KOPT-K1 (cell line): Measurements from ENCODE around the gene WNT6.
"Not testable (repeated sequence)": the region's sequence is repeated elsewhere in the genome, so short reads cannot be mapped to it uniquely, and the experiment has no call there.

Experiments used
- H3K27ac ChIP-seq: fragments of 200-600 bp; sonication (generic); 2 replicates; pipeline ENCODE4 v1.5.1; 2016; ENCODE audit warnings: antibody characterized with exemption, mild to moderate bottlenecking, low read depth, low read length; ENCODE audit not compliant: poor library complexity, severe bottlenecking
- H3K36me3 ChIP-seq: fragments of 200-600 bp; sonication (generic); 2 replicates; pipeline ENCODE4 v1.5.1; 2017; ENCODE audit warnings: antibody characterized with exemption, mild to moderate bottlenecking, low read length, moderate library complexity; ENCODE audit not compliant: insufficient read depth
- H3K9me3 ChIP-seq: fragments of 200-600 bp; sonication (generic); 2 replicates; pipeline ENCODE4 v1.5.1; 2017; ENCODE audit warnings: antibody characterized with exemption, low read length, mild to moderate bottlenecking; ENCODE audit not compliant: insufficient read depth, poor library complexity, severe bottlenecking

The WNT6 gene

GRCh38 chr2:218839888-218840287 is 19.7 kb upstream of the WNT6 start:
- H3K9me3 ChIP-seq, result no peaks in the 10 kb centered on the region
- no peaks in the 10 kb centered on the region for H3K36me3 ChIP-seq
- no peak overlapping the region for H3K27ac ChIP-seq

GRCh38 chr2:218844334-218844733 is 15.3 kb upstream of the WNT6 start:
- H3K9me3 ChIP-seq, H3K36me3 ChIP-seq, H3K27ac ChIP-seq: not testable (repeated sequence)

- not testable (repeated sequence) for H3K36me3 ChIP-seq, H3K27ac ChIP-seq, H3K9me3 ChIP-seq
These were observed 12.6 kb upstream of the WNT6 start for GRCh38 chr2:218846963-218847362.

GRCh38 chr2:218849721-218850120 is 9.9 kb upstream of the WNT6 start:
- H3K36me3 ChIP-seq, result no peaks in the 10 kb centered on the region
- H3K9me3 ChIP-seq, result no peaks in the 10 kb centered on the region
- no peak overlapping the region for H3K27ac ChIP-seq

- Histone ChIP-seq H3K27ac (no peak overlapping the region), H3K9me3 (no peaks in the 10 kb centered on the region), H3K36me3 (no peaks in the 10 kb centered on the region)
These were observed 8.8 kb upstream of the WNT6 start for GRCh38 chr2:218850796-218851195.

- Histone ChIP-seq H3K36me3 (no peaks in the 10 kb centered on the region), H3K27ac (no peak overlapping the region), H3K9me3 (no peaks in the 10 kb centered on the region)
These were observed 8.3 kb upstream of the WNT6 start for GRCh38 chr2:218851286-218851685.

GRCh38 chr2:218852911-218853667 is 6.5 kb upstream of the WNT6 start:
- no peaks in the 10 kb centered on the region for H3K36me3 ChIP-seq
- H3K9me3 ChIP-seq, result no peaks in the 10 kb centered on the region
- no peak overlapping the region for H3K27ac ChIP-seq

GRCh38 chr2:218853766-218854165 is 5.8 kb upstream of the WNT6 start:
- Histone ChIP-seq H3K9me3 (no peaks in the 10 kb centered on the region), H3K36me3 (no peaks in the 10 kb centered on the region), H3K27ac (no peak overlapping the region)

- Histone ChIP-seq H3K27ac (no peak overlapping the region), H3K36me3 (no peaks in the 10 kb centered on the region), H3K9me3 (no peaks in the 10 kb centered on the region)
These were observed 4.7 kb upstream of the WNT6 start for GRCh38 chr2:218854860-218855259.

- Histone ChIP-seq H3K27ac (no peak overlapping the region), H3K9me3 (no peaks in the 10 kb centered on the region), H3K36me3 (no peaks in the 10 kb centered on the region)
These were observed 4.1 kb upstream of the WNT6 start for GRCh38 chr2:218855305-218856166.

- no peaks in the 10 kb centered on the region for H3K9me3 ChIP-seq
- H3K36me3 ChIP-seq, result no peaks in the 10 kb centered on the region
- no peak overlapping the region for H3K27ac ChIP-seq
These were observed 3.3 kb upstream of the WNT6 start for GRCh38 chr2:218856167-218856895.

GRCh38 chr2:218856896-218857243 is 2.7 kb upstream of the WNT6 start:
- no peaks in the 10 kb centered on the region for H3K9me3 ChIP-seq
- H3K27ac ChIP-seq, result no peak overlapping the region
- no peaks in the 10 kb centered on the region for H3K36me3 ChIP-seq

GRCh38 chr2:218857371-218858137 is 2.1 kb upstream of the WNT6 start:
- Histone ChIP-seq H3K27ac (no peak overlapping the region), H3K9me3 (no peaks in the 10 kb centered on the region), H3K36me3 (no peaks in the 10 kb centered on the region)

GRCh38 chr2:218858138-218858445 is 1.5 kb upstream of the WNT6 start:
- Histone ChIP-seq H3K27ac (no peak overlapping the region), H3K9me3 (no peaks in the 10 kb centered on the region)

More at GRCh38 chr2:218858138-218858445, 1.5 kb upstream of the WNT6 start:
- no peaks in the 10 kb centered on the region for H3K36me3 ChIP-seq
